Muscle of back (tissue), 13 donors: ENCODE results near the gene HRC. TPM values are rescaled to one million over a fixed set of nuclear protein-coding genes. Genes with fewer than 3 reads are reported as not detected.
"Not testable (repeated sequence)": the region's sequence is repeated elsewhere in the genome, so short reads cannot be mapped to it uniquely, and the experiment has no call there.

Experiments
- DNase-seq, 3 donors: peaks; one replicate each; pipeline versions ENCODE4 v3.0.0 to v3.0.0-alpha.2; 2013
- long read RNA-seq, 9 donors: transcript quantifications; one replicate each; lab custom pipeline, GENCODE V29; 2026
- polyA plus RNA-seq, 10 donors: library from polyadenylated mRNA; unstranded; fragments of 120-200 nt; gene quantifications; one replicate each; pipeline ENCODE4 v1.2.1, GENCODE V29; 2013; ENCODE audit not compliant: insufficient read length in 10 of 10

Gene HRC
- polyA plus RNA-seq: 100 to 1,000 TPM in 9 of 10 donors, 10 to 100 TPM in 1; 77.6 to 154 (median 138) TPM
- long read RNA-seq, donor 1, transcript HRC-201 (6 exons, 2,385 nt): major isoform, 29 of 51 reads
- long read RNA-seq, donor 1, partial matches to known transcripts: 22 of 51 reads
- long read RNA-seq, donor 1, other reads (novel, unspliced or antisense): 0 of 51 reads
- long read RNA-seq, donor 2, transcript HRC-201 (6 exons, 2,385 nt): major isoform, 20 of 26 reads
- long read RNA-seq, donor 2, partial matches to known transcripts: 5 of 26 reads
- long read RNA-seq, donor 2, other reads (novel, unspliced or antisense): 0 of 26 reads
- long read RNA-seq, donor 3: 0 reads
- long read RNA-seq, donor 4, transcript HRC-201 (6 exons, 2,385 nt): major isoform, 17 of 17 reads
- long read RNA-seq, donor 4, partial matches to known transcripts: 0 of 17 reads
- long read RNA-seq, donor 4, other reads (novel, unspliced or antisense): 0 of 17 reads
- long read RNA-seq, donor 5, transcript HRC-201 (6 exons, 2,385 nt): major isoform, 13 of 14 reads
- long read RNA-seq, donor 5, partial matches to known transcripts: 0 of 14 reads
- long read RNA-seq, donor 5, other reads (novel, unspliced or antisense): 0 of 14 reads
- long read RNA-seq, donor 6, transcript HRC-201 (6 exons, 2,385 nt): major isoform, 27 of 28 reads
- long read RNA-seq, donor 6, partial matches to known transcripts: 0 of 28 reads
- long read RNA-seq, donor 6, other reads (novel, unspliced or antisense): 0 of 28 reads
- long read RNA-seq, donor 7, transcript HRC-201 (6 exons, 2,385 nt): major isoform, 12 of 13 reads
- long read RNA-seq, donor 7, partial matches to known transcripts: 0 of 13 reads
- long read RNA-seq, donor 7, other reads (novel, unspliced or antisense): 0 of 13 reads
- long read RNA-seq, donor 8, transcript HRC-201 (6 exons, 2,385 nt): major isoform, 13 of 13 reads
- long read RNA-seq, donor 8, partial matches to known transcripts: 0 of 13 reads
- long read RNA-seq, donor 8, other reads (novel, unspliced or antisense): 0 of 13 reads
- long read RNA-seq, donor 9, partial matches to known transcripts: 6 of 7 reads
- long read RNA-seq, donor 9, other reads (novel, unspliced or antisense): 0 of 7 reads

GRCh38 chr19:49155005-49155819, at the start of gene HRC:
Gene HRC, minus strand, starts transcription at chr19:49155396. Its CDS starts 159 bp downstream, at chr19:49155237.
- DNase-seq: peak in 2 of 3 donors; percentile 61 to 84

- no peak for DNase-seq
These were observed 45.8 kb upstream of the HRC start for GRCh38 chr19:49201042-49201441.

DNA sequence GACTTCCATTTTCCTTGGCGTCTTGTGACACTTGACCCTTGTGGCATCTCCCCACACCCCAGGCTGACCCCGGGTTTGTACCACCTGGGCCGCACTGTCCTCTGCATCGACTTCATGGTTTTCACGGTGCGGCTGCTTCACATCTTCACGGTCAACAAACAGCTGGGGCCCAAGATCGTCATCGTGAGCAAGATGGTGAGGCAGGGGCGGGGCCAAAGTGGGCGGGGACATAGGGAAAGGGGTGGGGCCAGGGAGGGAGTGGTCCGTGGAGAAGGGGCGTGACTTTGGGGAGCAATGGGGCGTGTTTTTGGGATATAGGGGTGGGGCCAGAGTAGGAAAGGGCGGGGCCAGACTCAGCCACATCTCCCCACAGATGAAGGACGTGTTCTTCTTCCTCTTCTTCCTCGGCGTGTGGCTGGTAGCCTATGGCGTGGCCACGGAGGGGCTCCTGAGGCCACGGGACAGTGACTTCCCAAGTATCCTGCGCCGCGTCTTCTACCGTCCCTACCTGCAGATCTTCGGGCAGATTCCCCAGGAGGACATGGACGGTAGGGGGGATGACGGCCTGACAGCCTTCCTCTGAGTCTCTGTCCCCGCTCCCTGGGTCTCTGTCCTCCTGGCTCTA, 45.2 kb upstream of the HRC start:
- DNase-seq: no peak

DNA sequence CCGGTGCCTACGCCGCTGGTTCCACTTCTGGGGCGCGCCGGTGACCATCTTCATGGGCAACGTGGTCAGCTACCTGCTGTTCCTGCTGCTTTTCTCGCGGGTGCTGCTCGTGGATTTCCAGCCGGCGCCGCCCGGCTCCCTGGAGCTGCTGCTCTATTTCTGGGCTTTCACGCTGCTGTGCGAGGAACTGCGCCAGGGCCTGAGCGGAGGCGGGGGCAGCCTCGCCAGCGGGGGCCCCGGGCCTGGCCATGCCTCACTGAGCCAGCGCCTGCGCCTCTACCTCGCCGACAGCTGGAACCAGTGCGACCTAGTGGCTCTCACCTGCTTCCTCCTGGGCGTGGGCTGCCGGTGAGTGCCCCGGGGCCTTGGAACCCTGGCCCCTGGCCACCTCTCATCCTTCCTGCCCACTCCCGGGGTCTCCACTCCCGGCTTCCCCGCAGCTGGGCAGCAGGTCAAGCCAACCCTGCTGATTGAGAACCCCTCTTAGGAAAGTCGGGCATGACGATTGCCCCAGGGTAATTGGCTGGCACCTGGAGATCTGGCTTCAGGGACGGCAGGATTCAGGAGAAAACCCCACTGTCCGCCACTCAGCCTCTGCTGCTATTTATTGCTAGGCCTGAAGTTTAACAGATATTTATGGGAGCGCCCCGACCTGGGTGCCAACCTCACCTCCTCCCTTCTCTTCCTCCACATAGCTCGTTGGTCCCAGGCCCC, 41.5 kb upstream of the HRC start:
- peak in 1 of 3 donors; percentile 28 for DNase-seq

GRCh38 chr19:49194408-49194807, 39.2 kb upstream of the HRC start:
- DNase-seq: no peak

DNA sequence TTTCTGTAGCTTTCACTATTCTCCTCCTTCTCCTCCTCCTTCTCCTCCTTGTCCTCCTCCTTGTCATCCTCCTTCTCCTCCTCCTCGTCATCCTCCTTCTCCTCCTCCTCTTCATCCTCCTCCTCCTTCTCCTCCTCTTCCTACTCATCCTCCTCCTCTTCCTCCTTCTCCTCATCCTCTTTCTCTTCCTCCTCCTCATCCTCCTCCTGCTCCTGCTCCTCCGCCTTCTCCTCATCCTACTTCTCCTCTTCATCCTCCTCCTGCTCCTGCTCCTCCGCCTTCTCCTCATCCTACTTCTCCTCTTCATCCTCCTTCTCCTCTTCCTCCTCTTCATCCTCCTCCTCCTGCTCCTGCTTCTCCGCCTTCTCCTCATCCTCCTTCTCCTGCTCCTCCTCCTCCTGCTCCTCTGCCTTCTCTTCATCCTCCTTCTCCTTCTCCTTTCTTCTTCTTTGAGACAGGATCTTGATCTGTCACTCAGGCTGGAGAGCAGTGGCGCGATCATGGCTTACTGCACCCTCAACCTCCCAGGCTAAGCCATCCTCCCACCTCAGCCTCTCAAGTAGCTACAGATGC, 38.7 kb upstream of the HRC start:
- DNase-seq: no peak

GRCh38 chr19:49190781-49191180, 35.6 kb upstream of the HRC start:
- DNase-seq: no peak

DNA sequence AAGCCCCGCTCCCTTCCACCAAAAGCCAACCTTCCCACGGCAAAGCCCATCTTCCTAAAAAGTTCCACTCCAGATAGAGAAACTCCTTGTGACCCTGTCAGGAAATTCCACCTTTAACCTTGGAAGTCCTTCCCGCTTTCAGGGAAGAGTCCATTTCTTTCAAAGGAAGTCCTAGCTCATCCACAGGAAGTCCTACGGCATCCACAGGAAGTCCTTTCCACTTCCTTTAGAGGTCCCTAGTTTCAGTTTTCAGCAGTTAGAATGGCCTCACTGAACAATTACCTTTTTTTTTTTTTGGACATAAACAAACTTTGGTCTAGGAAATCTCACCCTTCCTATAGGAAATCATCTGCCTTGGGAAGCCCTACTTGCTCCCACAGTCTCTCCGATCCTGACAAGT, 34.1 kb upstream of the HRC start:
- DNase-seq: no peak

GRCh38 chr19:49188626-49189200, 33.5 kb upstream of the HRC start:
- no peak for DNase-seq

DNA sequence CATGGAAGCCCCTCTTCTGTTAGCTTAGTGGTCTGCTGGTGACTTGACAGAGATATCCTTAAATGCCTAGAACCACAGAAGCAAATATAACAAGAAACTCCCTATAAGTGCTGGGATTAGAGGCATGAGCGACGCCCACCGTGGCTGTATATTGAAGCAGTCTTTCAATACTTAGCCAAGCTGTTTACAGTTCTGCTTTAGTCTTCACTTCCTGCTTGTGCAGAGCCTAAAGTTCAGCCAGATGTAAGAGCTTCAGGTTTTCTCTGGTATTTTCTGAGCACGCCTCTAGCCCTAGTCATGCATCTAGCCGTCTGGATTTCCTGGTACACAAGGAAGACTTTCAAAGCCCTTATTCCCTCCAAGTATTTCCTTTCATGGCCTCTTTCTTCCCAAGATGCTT, 30.9 kb upstream of the HRC start:
- no peak for DNase-seq

- DNase-seq: no peak
These were observed 27.7 kb upstream of the HRC start for GRCh38 chr19:49182848-49183375.

- not testable (repeated sequence) for DNase-seq
These were observed 27.0 kb upstream of the HRC start for GRCh38 chr19:49182010-49182847.

DNA sequence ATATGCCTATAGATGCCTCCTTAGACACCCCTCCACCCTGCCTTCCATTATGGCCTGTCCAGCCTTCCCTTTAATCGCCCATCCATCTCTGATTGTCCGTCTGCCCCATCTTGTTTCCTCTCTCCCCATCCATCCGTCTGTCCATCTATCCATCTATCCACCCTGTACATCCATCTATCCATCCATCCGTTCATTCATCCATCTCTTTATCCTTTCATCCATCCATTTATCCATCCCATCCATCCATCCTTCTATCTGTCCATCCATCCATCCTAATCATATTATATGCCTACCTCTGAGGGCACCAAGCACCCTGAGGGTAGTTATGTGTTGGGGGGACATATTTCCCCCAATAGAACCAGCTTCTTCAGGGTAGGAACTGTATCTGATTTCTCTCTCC, 25.5 kb upstream of the HRC start:
- DNase-seq: no peak

- DNase-seq: no peak
These were observed 18.0 kb upstream of the HRC start for GRCh38 chr19:49173198-49173597.

DNA sequence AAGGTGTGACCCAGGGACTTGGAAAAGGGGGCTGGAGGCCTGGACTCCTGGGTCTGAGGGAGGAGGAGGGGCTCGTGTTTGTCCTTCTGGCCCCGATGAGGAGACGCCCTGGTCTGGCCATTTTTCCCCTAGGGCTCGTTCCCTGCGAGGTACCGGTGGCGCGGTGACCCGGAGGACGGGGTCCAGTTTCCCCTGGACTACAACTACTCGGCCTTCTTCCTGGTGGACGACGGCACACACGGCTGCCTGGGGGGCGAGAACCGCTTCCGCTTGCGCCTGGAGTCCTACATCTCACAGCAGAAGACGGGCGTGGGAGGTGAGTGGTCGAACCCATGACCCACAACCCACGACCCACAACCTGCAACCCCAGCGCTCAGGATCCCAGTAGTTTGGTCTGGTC, 13.2 kb upstream of the HRC start:
- no peak for DNase-seq

DNA sequence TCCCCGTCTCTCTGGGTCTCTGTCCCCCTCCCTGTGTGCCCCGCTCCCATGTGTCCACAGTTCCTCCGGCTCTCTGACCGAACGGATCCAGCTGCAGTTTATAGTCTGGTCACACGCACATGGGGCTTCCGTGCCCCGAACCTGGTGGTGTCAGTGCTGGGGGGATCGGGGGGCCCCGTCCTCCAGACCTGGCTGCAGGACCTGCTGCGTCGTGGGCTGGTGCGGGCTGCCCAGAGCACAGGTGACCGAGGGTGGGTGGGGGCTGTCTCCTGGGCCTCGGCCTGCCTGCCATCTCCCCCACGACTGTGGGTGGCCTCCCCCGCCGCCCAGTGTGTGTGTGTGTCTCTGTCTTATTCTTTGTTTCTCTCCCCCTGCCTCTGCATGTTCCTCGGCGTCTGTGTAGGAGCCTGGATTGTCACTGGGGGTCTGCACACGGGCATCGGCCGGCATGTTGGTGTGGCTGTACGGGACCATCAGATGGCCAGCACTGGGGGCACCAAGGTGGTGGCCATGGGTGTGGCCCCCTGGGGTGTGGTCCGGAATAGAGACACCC, 12.7 kb upstream of the HRC start:
- no peak for DNase-seq

GRCh38 chr19:49165865-49166301, 10.7 kb upstream of the HRC start:
- DNase-seq: peak in 1 of 3 donors; percentile 25
